D721Med (cell line): Measurements from ENCODE around the gene SPINK8.
A peak's percentile ranks its signal among the peaks of the same experiment; 100 is the strongest.
"Not testable (repeated sequence)": the region's sequence is repeated elsewhere in the genome, so short reads cannot be mapped to it uniquely, and the experiment has no call there.

ENCODE experiments used
- DNase-seq: peaks from one replicate; pipeline ENCODE4 v3.0.0; 2011; ENCODE audit warnings: low spot score; ENCODE audit not compliant: insufficient read length
- FAIRE-seq: peaks from 2 replicates; lab custom pipeline; 2011; peaks lifted over from hg19 to GRCh38; lab: Jason Lieb, UNC
- TF ChIP-seq, protein P1 (sequence below): IDR thresholded peaks from 2 replicates; pipeline ENCODE4 v1.5.1; 2012; ENCODE audit warnings: mild to moderate bottlenecking, control low read depth; ENCODE audit not compliant: insufficient read depth; ENCODE audit errors: missing control alignments

Gene SPINK8

DNA sequence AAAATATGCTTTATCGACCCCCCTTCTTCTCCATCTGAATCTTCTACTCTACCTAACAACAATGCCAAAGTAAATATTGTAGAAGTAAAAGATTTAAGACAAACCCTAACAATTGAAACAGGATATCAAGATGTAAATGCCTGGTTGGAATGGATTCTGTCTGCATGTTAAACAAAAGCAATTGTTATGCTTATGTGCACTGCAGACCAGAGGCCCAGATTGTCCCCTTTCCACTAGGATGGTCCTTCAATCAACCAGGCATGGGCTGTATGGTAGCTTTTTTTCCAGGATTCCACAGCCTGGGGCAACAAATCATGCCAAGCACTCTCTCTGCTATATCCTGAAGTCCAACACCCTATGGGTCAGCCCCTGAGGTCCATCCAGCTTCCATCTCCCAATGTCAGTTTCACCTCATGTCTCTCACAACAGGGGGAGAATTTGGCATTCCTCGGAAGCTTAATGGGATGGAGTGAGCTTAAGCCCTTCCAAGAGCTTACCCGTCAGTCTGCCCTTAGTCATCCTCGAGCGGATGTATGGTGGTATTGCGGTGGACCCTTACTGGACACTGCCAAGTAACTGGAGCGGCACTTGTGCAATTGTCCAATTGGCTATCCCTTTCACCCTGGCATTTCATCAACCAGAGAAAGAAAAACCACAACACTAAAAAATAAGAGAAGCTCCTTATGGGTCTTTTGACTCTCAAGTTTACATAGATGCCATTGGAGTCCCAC, 56.4 kb downstream of the SPINK8 start:
- DNase-seq (no peak), FAIRE-seq (no peak)
- TF ChIP-seq, protein P1, sequence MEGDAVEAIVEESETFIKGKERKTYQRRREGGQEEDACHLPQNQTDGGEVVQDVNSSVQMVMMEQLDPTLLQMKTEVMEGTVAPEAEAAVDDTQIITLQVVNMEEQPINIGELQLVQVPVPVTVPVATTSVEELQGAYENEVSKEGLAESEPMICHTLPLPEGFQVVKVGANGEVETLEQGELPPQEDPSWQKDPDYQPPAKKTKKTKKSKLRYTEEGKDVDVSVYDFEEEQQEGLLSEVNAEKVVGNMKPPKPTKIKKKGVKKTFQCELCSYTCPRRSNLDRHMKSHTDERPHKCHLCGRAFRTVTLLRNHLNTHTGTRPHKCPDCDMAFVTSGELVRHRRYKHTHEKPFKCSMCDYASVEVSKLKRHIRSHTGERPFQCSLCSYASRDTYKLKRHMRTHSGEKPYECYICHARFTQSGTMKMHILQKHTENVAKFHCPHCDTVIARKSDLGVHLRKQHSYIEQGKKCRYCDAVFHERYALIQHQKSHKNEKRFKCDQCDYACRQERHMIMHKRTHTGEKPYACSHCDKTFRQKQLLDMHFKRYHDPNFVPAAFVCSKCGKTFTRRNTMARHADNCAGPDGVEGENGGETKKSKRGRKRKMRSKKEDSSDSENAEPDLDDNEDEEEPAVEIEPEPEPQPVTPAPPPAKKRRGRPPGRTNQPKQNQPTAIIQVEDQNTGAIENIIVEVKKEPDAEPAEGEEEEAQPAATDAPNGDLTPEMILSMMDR = no peak

DNA sequence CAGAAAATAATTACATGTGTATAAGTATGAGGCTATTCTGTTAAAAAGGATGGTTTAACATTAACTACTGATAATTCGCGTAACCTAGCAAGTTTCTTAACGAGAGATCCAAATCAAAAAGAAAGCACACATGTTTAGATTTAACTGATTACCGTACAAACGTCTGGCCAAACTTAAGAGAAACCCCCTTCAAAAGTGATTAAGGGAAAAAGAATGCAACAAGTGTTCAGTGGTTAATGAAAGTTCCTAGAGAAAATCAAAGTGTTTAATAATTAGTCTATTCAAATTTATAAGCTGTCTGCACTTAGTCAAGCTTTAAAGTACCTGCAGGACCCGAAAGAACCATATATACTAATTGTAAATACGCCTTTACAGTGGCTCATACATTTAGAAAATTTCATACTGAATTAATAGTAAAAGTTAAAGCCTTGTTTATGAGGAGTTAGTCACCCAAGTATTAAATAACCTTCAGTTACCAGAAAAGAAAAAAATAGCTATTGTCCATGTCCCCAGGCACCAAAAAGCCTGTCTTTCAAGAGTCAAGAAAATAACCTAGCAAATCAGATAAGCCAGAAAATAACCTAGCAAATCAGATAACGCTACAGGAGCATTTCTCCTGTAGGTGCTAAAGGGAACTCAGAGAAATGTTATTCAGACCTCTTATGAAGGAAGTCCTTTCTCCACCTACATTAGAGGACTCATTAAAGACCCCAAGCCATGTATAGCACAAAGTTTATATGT, 58.0 kb downstream of the SPINK8 start:
- TF ChIP-seq, protein P1 = no peak
- no peak for DNase-seq
- FAIRE-seq = no peak

DNA sequence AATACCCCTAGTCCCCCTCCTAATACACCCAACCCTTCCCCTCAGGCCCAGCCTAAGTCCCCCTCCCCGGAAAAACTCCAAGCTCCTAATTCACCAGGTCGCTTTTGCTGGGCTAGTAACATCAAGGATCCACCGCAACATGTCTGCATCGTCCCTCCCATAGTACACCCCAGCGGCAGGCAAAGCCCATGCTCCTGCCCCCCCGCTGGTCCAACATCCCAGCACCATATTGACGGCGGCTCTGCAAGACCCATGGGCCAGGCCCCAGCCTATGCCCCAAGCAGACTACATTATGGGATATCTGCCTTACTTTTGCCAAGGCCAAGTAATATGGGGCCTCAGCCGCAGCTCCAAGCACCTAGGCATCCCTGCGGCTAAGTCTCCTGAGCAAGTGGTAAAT, 59.0 kb downstream of the SPINK8 start:
- TF ChIP-seq, protein P1 = no peak
- FAIRE-seq (no peak), DNase-seq (no peak)

DNA sequence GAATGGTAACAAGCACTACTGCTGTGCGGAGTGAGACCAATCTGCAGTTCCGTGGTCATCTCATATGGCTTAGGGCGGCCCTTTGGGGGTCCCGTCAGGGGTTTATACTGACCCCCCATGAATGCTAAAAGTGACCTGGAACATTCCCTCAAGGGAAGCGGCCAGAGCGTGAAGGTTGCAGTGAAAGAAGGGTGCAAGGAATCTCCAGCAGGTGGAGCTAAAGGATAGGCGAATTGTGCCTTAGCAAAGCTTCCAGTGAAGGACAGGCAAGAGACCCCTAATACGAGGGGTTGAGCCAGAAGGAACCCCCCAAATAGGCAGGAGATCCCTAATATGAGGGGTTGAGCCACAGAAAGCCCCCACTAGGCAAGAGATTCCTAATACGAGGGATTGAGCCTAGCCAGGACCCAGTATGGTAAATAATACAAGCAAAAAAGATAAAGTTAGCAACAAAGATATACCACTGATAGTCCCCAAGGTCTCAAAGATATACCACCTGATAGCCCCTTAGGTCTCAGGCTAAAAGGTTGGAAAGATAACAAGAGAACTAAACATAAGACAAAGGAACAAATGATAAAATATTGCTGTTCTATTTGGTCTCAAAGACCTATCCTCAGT, 59.8 kb downstream of the SPINK8 start:
- FAIRE-seq (no peak), DNase-seq (peak; percentile 86)
- TF ChIP-seq, protein P1 = peak; percentile 85

DNA sequence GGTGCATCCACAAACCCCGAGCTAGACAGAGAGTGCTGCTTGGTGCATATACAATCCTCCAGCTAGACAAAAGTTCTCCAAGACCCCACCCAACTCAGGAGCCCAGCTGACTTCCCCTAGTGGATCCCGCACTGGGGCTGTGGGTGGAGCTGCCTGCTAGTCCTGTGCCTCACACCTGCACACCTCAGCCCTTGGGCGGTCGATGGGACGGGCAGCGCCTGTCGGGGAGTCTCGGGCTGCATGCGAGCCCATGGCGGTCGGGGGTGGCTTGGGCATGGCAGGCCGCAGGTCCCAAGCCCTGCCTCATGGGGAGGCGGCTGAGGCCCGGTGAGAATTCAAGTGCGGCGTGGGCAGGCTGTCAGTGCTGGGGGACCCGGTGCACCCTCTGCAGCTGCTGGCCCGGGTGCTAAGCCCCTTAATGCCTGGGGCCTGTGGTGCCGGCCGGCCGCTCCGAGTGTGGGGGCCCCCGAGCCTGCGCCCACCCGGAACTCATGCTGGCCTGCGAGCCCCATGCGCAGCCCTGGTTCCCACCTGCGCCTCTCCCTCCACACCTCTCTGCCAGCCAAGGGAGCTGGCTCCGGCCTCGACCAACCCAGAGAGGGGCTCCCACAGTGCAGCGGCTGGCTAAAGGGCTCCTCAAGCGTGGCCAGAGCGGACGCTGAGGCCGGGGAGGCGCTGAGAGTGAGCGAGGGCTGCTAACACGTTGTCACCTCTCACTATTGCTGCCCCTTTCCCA, 61.5 kb downstream of the SPINK8 start:
- TF ChIP-seq, protein P1 = no peak
- FAIRE-seq = no peak
- DNase-seq = no peak

DNA sequence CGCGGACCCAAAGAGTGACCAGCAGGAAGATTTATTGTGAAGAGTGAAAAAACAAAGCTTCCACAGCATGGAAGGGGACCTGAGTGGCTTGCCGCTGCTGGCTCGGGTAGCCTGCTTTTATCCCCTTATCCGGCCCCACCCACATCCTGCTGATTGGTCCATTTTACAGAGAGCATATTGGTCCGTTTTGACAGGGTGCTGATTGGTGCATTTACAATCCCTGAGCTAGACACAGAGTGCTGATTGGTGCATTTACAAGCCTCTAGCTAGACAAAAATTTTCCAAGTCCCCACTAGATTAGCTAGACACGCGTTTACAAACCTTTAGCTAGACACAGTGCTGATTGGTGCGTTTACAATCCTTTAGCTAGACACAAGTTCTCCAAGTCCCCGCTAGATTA, 62.2 kb downstream of the SPINK8 start:
- DNase-seq, FAIRE-seq: not testable (repeated sequence)

DNA sequence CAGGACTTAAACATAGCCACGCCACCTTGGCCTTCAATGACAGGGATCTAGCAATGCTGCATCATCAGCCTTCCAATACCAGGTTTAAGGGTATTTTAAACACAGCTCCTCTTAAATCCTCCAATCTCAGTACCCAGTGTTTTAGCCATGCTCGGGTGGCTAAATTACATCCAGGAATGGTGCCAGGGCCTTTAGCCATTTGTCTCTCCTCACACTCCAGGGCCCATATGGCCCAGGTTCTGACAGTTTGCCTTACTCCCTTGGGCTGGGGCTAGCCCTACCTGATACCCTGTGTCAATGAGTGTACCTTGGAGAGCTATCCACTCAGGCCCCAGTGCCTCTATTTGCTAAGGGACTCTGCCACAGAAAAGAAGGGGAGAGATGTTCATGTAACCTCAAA, 63.2 kb downstream of the SPINK8 start:
- TF ChIP-seq, protein P1 = no peak
- FAIRE-seq = no peak
- DNase-seq = no peak
